ENCODE measurements around the gene OR52B6.

The OR52B6 gene

GRCh38 chr11:5611627-5612026 is 30.9 kb downstream of the OR52B6 start (continued):
- TF ChIP-seq ZNF133 (tag by site-specific recombination; IDR thresholded peaks at IDR 0.05) (no peak), ZNF169 (tag by site-specific recombination; IDR thresholded peaks at IDR 0.05) (no peak), SALL2 (tag by site-specific recombination; IDR thresholded peaks at IDR 0.05; ENCODE audit: borderline replicate concordance) (no peak), CTCF (tag by site-specific recombination; IDR thresholded peaks at IDR 0.05) (no peak), ZFP3 (tag by site-specific recombination; IDR thresholded peaks at IDR 0.05; ENCODE audit: low read depth) (no peak), ZNF292 (tag by site-specific recombination; IDR thresholded peaks at IDR 0.05; ENCODE audit: borderline replicate concordance, low read depth) (no peak), ZNF660 (tag by site-specific recombination; IDR thresholded peaks at IDR 0.05) (no peak), BCL11B (tag by site-specific recombination; IDR thresholded peaks at IDR 0.05; ENCODE audit: low read depth) (no peak), RBAK (tag by site-specific recombination; IDR thresholded peaks at IDR 0.05) (no peak)

GRCh38 chr11:5618807-5619206 is 38.1 kb downstream of the OR52B6 start:
- POLR2A ChIA-PET = no interaction called here
- H3K4me1 ChIP-seq (ENCODE audit: control insufficient read depth, insufficient read depth, low read length) = no peaks in the 10 kb centered on the region
- CTCF ChIA-PET = no interaction called here
- no peak overlapping the region for H3K4me3 ChIP-seq (ENCODE audit: low read depth, low read length)
- H3K9me3 ChIP-seq (ENCODE audit: control insufficient read depth, insufficient read depth, low read depth, low read length) = no peaks in the 10 kb centered on the region
- TF ChIP-seq ZNF155 (tag by site-specific recombination; IDR thresholded peaks at IDR 0.05) (no peak), ZNF518A (tag by site-specific recombination; conservative IDR thresholded peaks at IDR 0.05; ENCODE audit: low read depth) (no peak), ZIC2 (tag by site-specific recombination; IDR thresholded peaks at IDR 0.05) (no peak), ZNF791 (tag by site-specific recombination; IDR thresholded peaks at IDR 0.05) (no peak), ZNF114 (tag by site-specific recombination; IDR thresholded peaks at IDR 0.05) (no peak), FEZF1 (tag by site-specific recombination; IDR thresholded peaks at IDR 0.05) (no peak), YY1 (tag by site-specific recombination; IDR thresholded peaks at IDR 0.05) (no peak), ZNF571 (tag by site-specific recombination; IDR thresholded peaks at IDR 0.05) (no peak), ZNF654 (tag by site-specific recombination; IDR thresholded peaks at IDR 0.05; ENCODE audit: low read depth) (no peak), ZNF354C (tag by site-specific recombination; IDR thresholded peaks at IDR 0.05; ENCODE audit: borderline replicate concordance, low read depth) (no peak), AEBP2 (tag by site-specific recombination; IDR thresholded peaks at IDR 0.05; ENCODE audit: borderline replicate concordance) (no peak), BCL11B (tag by site-specific recombination; IDR thresholded peaks at IDR 0.05; ENCODE audit: low read depth) (no peak), ZNF311 (tag by site-specific recombination; IDR thresholded peaks at IDR 0.05; ENCODE audit: borderline replicate concordance) (no peak), BCL11A (tag by site-specific recombination; IDR thresholded peaks at IDR 0.05; ENCODE audit: low read depth) (no peak), ZNF692 (tag by site-specific recombination; IDR thresholded peaks at IDR 0.05) (no peak)
- H3K36me3 ChIP-seq (ENCODE audit: control insufficient read depth in 2 of 2, insufficient read depth in 1 of 2, low read length in 2 of 2) = no peaks in the 10 kb centered on the region
- H3K27ac ChIP-seq (ENCODE audit: extremely low read depth, low read depth, low read length) = no peak overlapping the region
